OCI-LY1 (cell line): ENCODE results near the gene ANKRD34A.
A peak's percentile ranks its signal among the peaks of the same experiment; 100 is the strongest.

ENCODE experiments used
- H2AFZ ChIP-seq: fragments of 200-600 bp; sonication (generic), shearing (Covaris generic); 2 replicates; pipeline ENCODE4 v1.6.0; 2014; ENCODE audit warnings: antibody characterized with exemption, mild to moderate bottlenecking, low read length
- H3F3A ChIP-seq: fragments of 200-600 bp; sonication (generic), shearing (Covaris generic); 2 replicates; pipeline ENCODE4 v1.6.0; 2014; ENCODE audit warnings: mild to moderate bottlenecking, antibody characterized with exemption, low read length, moderate library complexity; ENCODE audit not compliant: insufficient read depth
- H3K27ac ChIP-seq: fragments of 200-600 bp; sonication (generic); 2 replicates; pipeline ENCODE4 v1.5.1; 2014; ENCODE audit warnings: low read length, mixed run types, mild to moderate bottlenecking, low read depth; ENCODE audit not compliant: poor library complexity, severe bottlenecking
- H3K27me3 ChIP-seq: fragments of 200-600 bp; sonication (generic); 2 replicates; pipeline ENCODE4 v1.6.0; 2014; ENCODE audit warnings: antibody characterized with exemption, mild to moderate bottlenecking, low read length, moderate library complexity; ENCODE audit not compliant: insufficient read depth
- H3K36me3 ChIP-seq: fragments of 200-600 bp; sonication (generic); 2 replicates; pipeline ENCODE4 v1.6.1; 2014; ENCODE audit warnings: mild to moderate bottlenecking, antibody characterized with exemption, low read length, moderate library complexity, mixed read lengths; ENCODE audit not compliant: insufficient read depth
- H3K4me1 ChIP-seq: fragments of 200-600 bp; sonication (generic); 2 replicates; pipeline ENCODE4 v1.5.1; 2014; ENCODE audit warnings: mild to moderate bottlenecking, low read length, moderate library complexity; ENCODE audit not compliant: insufficient read depth, severe bottlenecking
- H3K4me2 ChIP-seq: fragments of 200-600 bp; sonication (generic), shearing (Covaris generic); 2 replicates; pipeline ENCODE4 v1.6.1; 2014; ENCODE audit warnings: low read length
- H3K4me3 ChIP-seq: fragments of 200-600 bp; sonication (generic); 2 replicates; pipeline ENCODE4 v1.5.1; 2014; ENCODE audit warnings: low read length, low read depth, mild to moderate bottlenecking, mixed read lengths; ENCODE audit not compliant: poor library complexity, severe bottlenecking
- H3K79me2 ChIP-seq: fragments of 200-600 bp; shearing (Covaris generic); 2 replicates; pipeline ENCODE4 v1.6.1; 2016; ENCODE audit warnings: mixed run types, low read length, mixed read lengths; ENCODE audit not compliant: insufficient read depth
- H3K9ac ChIP-seq: fragments of 200-600 bp; sonication (generic), shearing (Covaris generic); 2 replicates; pipeline ENCODE4 v1.6.1; 2014; ENCODE audit warnings: mild to moderate bottlenecking, low read length, mixed read lengths
- H3K9me2 ChIP-seq: fragments of 200-600 bp; sonication (generic), shearing (Covaris generic); 2 replicates; pipeline ENCODE4 v1.6.1; 2014; ENCODE audit warnings: low read depth, mild to moderate bottlenecking, low read length, mixed read lengths
- H3K9me3 ChIP-seq: fragments of 200-600 bp; shearing (Covaris generic); 2 replicates; pipeline ENCODE4 v1.6.1; 2014; ENCODE audit warnings: low read length, mixed read lengths
- H4K20me1 ChIP-seq: fragments of 200-600 bp; sonication (generic), shearing (Covaris generic); 2 replicates; pipeline ENCODE4 v1.6.0; 2016; ENCODE audit warnings: mild to moderate bottlenecking, low read length; ENCODE audit not compliant: insufficient read depth
- CTCF ChIP-seq: fragments of 200-600 bp; sonication (generic), shearing (Covaris generic); IDR thresholded peaks from 2 replicates; pipeline ENCODE4 v1.5.1; 2017; ENCODE audit warnings: mild to moderate bottlenecking, antibody characterized with exemption, low read length, moderate library complexity, mixed read lengths
- EZH2 ChIP-seq: fragments of 200-600 bp; sonication (generic), shearing (Covaris generic); IDR thresholded peaks from 2 replicates; pipeline ENCODE4 v1.8.0; 2017; ENCODE audit warnings: borderline replicate concordance, mixed run types, mild to moderate bottlenecking, antibody characterized with exemption, low read length, moderate library complexity, mixed read lengths

ANKRD34A gene

GRCh38 chr1:145979746-145980456 is 15.5 kb upstream of the ANKRD34A start:
- no peaks in the 10 kb centered on the region for H3K79me2 ChIP-seq
- H3F3A ChIP-seq, result peaks cover 7% of the 10 kb centered on the region
- H2AFZ ChIP-seq, result no peak overlapping the region
- H4K20me1 ChIP-seq, result no peaks in the 10 kb centered on the region
- peak overlapping the region; percentile 8 for H3K4me3 ChIP-seq
- no peaks in the 10 kb centered on the region for H3K9me3 ChIP-seq
- TF ChIP-seq CTCF, result no peak
- no peak for TF ChIP-seq EZH2
- H3K4me1 ChIP-seq, result peaks cover 64% of the 10 kb centered on the region
- peaks cover 5% of the 10 kb centered on the region; the same call in 1 of the 2 replicates for H3K36me3 ChIP-seq
- H3K9me2 ChIP-seq, result no peaks in the 10 kb centered on the region
- H3K4me2 ChIP-seq, result peak overlapping the region; percentile 64; the same call in 1 of the 2 replicates
- no peaks in the 10 kb centered on the region for H3K27me3 ChIP-seq
- H3K27ac ChIP-seq, result peak overlapping the region; percentile 96
- peak overlapping the region; percentile 48; the same call in 1 of the 2 replicates for H3K9ac ChIP-seq

DNA sequence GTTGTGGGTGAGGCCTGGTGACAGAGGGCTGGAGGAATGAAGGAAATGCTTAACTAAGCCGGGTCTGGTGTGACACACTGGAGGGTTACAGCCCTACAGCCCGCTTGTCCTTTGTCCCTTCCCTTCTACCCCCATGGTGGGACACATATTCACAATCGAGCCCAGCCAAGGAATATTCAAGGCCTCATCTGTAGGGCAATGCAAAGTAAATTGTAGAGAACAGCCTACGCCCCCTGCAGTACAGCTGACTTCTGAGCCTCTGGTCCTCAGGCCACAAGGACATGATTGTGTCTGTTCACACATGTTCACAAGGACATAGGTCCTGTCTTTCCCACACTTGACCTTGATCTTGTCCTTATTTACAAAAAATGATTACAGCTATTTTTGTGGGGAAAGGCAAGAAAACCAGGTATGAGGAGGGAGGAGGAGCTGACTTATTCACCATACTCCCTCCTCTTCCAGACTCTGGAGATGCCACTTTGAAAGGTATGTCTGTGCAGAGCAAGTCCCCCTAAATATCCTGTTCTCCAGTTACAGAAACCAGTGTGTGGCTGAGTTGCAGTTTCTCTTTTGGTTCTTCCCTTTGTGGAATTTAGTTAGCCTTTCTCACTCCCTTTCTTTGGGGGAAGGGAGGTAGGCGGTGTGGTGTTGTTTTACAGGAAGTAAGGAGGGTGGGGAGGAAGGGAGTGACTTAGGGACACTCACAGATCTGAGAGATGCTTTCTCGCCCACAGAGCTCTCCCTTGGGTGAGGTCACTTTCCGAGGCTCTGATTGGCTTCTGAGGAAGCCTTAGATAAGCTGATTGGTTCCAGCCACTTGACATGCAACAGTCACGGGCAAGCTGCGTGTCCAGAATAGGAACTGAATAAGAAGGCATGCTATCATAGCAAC is 14.7 kb upstream of the ANKRD34A start:
- peak overlapping the region; percentile 58 for H3K9ac ChIP-seq
- peak overlapping the region; percentile 64 for H3K4me2 ChIP-seq
- TF ChIP-seq EZH2 (no peak), CTCF (peak; percentile 64)
- no peak overlapping the region for H2AFZ ChIP-seq
- 0 out of 2 replicates have a peak, but pooled peaks cover 6% of the 10 kb centered on the region for H3F3A ChIP-seq
- H3K4me1 ChIP-seq, result peaks cover 56% of the 10 kb centered on the region
- no peaks in the 10 kb centered on the region for H3K9me2 ChIP-seq
- no peaks in the 10 kb centered on the region for H3K9me3 ChIP-seq
- no peaks in the 10 kb centered on the region for H3K79me2 ChIP-seq
- peak overlapping the region; percentile 96 for H3K27ac ChIP-seq
- H3K36me3 ChIP-seq, result peaks cover 5% of the 10 kb centered on the region; the same call in 1 of the 2 replicates
- H3K27me3 ChIP-seq, result no peaks in the 10 kb centered on the region
- H3K4me3 ChIP-seq, result peak overlapping the region; percentile 36
- no peaks in the 10 kb centered on the region for H4K20me1 ChIP-seq

DNA sequence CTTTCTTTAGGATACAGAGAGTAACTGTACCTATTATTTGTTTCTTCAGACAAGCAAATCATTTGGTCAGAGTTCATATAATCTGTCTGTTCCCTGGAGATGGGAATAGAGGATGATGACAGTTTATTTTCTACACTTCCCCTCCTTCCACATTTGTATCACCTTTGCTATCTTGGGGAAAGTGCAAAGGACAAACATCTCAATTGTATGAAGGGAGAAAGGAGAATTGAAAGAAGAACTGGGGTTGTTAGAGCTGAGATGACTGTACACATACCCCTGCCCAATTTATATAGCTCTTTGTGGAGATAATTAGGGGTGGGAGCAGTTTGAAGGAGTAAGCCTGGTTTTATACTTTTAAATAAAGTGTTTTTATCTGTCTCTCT is 14.1 kb upstream of the ANKRD34A start:
- Histone ChIP-seq H3K4me2 (peak overlapping the region; percentile 64; the same call in 1 of the 2 replicates), H4K20me1 (no peaks in the 10 kb centered on the region), H3K9me3 (no peaks in the 10 kb centered on the region), H3K27ac (peak overlapping the region; percentile 96), H3K9ac (peak overlapping the region; percentile 58), H3K4me1 (peaks cover 50% of the 10 kb centered on the region), H3K27me3 (no peaks in the 10 kb centered on the region), H3K4me3 (no peak overlapping the region), H2AFZ (no peak overlapping the region), H3F3A (0 out of 2 replicates have a peak, but pooled peaks cover 2% of the 10 kb centered on the region), H3K9me2 (no peaks in the 10 kb centered on the region), H3K36me3 (peaks cover 5% of the 10 kb centered on the region; the same call in 1 of the 2 replicates), H3K79me2 (no peaks in the 10 kb centered on the region)
- TF ChIP-seq CTCF (no peak), EZH2 (no peak)
